HepG2 (cell line): ENCODE data around the gene ALDH4A1. TPM values are rescaled to one million over a fixed set of nuclear protein-coding genes. Genes with fewer than 3 reads are reported as not detected.

ENCODE experiments used
- ARNT2 ChIP-seq: sonication (generic); formaldehyde crosslinking; IDR thresholded peaks from 2 replicates; pipeline ENCODE4 v1.8.0; 2022; ENCODE audit warnings: mild to moderate bottlenecking, low read depth, missing genetic modification reagents, moderate library complexity
- ATF1 ChIP-seq: IDR thresholded peaks from 2 replicates; pipeline ENCODE4 v1.6.1; 2016; ENCODE audit warnings: mild to moderate bottlenecking, control low read depth
- ATF7-NPFF ChIP-seq: sonication (generic); formaldehyde crosslinking; IDR thresholded peaks from 2 replicates; pipeline ENCODE4 v1.8.1; 2023; ENCODE audit warnings: mild to moderate bottlenecking, low read depth, missing genetic modification reagents, moderate library complexity
- CBX5 ChIP-seq: sonication (generic); formaldehyde crosslinking; IDR thresholded peaks from 2 replicates; pipeline ENCODE4 v1.4.0; 2020; ENCODE audit warnings: missing genetic modification reagents, borderline replicate concordance
- MTA1 ChIP-seq: sonication (generic); formaldehyde crosslinking; IDR thresholded peaks from 2 replicates; pipeline ENCODE4 v1.4.0; 2020; ENCODE audit warnings: missing genetic modification reagents, mild to moderate bottlenecking, borderline replicate concordance
- PITX1 ChIP-seq: sonication (generic); formaldehyde crosslinking; IDR thresholded peaks from 2 replicates; pipeline ENCODE4 v1.5.1; 2020; ENCODE audit warnings: mild to moderate bottlenecking, missing genetic modification reagents
- RARA ChIP-seq: IDR thresholded peaks from 2 replicates; pipeline ENCODE4 v1.6.1; 2016; ENCODE audit warnings: missing genetic modification reagents, missing compliant biosample characterization
- RBFOX2 ChIP-seq: fragments of 200-400 bp; formaldehyde crosslinking; IDR thresholded peaks from 2 replicates; pipeline ENCODE4 v1.6.1; 2017; ENCODE audit warnings: low read depth, mild to moderate bottlenecking, low read length
- RXRA ChIP-seq: sonication (generic); formaldehyde crosslinking; IDR thresholded peaks from 2 replicates; pipeline ENCODE4 v1.5.1; 2020; ENCODE audit warnings: missing genetic modification reagents
- SIN3A ChIP-seq: IDR thresholded peaks from 2 replicates; pipeline ENCODE4 v1.6.1; 2011; ENCODE audit warnings: low read depth, mild to moderate bottlenecking, control low read depth, low read length, borderline replicate concordance
- SMYD3 ChIP-seq: sonication (generic); formaldehyde crosslinking; IDR thresholded peaks from 2 replicates; pipeline ENCODE4 v1.8.1; 2023; ENCODE audit warnings: mild to moderate bottlenecking, missing genetic modification reagents
- SOX5 ChIP-seq: IDR thresholded peaks from 2 replicates; pipeline ENCODE4 v1.6.1; 2016; ENCODE audit warnings: borderline replicate concordance
- SP140L ChIP-seq: sonication (generic); formaldehyde crosslinking; IDR thresholded peaks from 2 replicates; pipeline ENCODE4 v1.4.0; 2020; ENCODE audit warnings: missing genetic modification reagents, borderline replicate concordance
- TBP ChIP-seq: sonication (generic); formaldehyde crosslinking; IDR thresholded peaks from 2 replicates; pipeline ENCODE4 v1.5.0; 2020; ENCODE audit warnings: missing genetic modification reagents
- ZFX ChIP-seq: sonication (generic); formaldehyde crosslinking; IDR thresholded peaks from 2 replicates; pipeline ENCODE4 v1.4.0; 2020; ENCODE audit warnings: mild to moderate bottlenecking, low read depth, missing genetic modification reagents, moderate library complexity
- ZFY ChIP-seq: sonication (generic); formaldehyde crosslinking; IDR thresholded peaks from 2 replicates; pipeline ENCODE4 v1.4.0; 2020; ENCODE audit warnings: missing genetic modification reagents
- ZNF160 ChIP-seq: sonication (generic); formaldehyde crosslinking; IDR thresholded peaks from 2 replicates; pipeline ENCODE4 v1.8.0; 2022; ENCODE audit warnings: mild to moderate bottlenecking, inconsistent platforms, missing genetic modification reagents
- ZNF441 ChIP-seq: sonication (generic); formaldehyde crosslinking; IDR thresholded peaks from 2 replicates; pipeline ENCODE4 v1.7.0; 2021; ENCODE audit warnings: missing genetic modification reagents, borderline replicate concordance
- ZNF660 ChIP-seq: sonication (generic); formaldehyde crosslinking; IDR thresholded peaks from 2 replicates; pipeline ENCODE4 v1.5.1; 2020; ENCODE audit warnings: mild to moderate bottlenecking, low read depth, missing genetic modification reagents, borderline replicate concordance
- ZNF678 ChIP-seq: sonication (generic); formaldehyde crosslinking; IDR thresholded peaks from 2 replicates; pipeline ENCODE4 v1.4.0; 2020; ENCODE audit warnings: mild to moderate bottlenecking, missing genetic modification reagents
- ZSCAN20 ChIP-seq: sonication (generic); formaldehyde crosslinking; IDR thresholded peaks from 2 replicates; pipeline ENCODE4 v1.4.0; 2020; ENCODE audit warnings: missing genetic modification reagents, mild to moderate bottlenecking, borderline replicate concordance
- ZSCAN30 ChIP-seq: sonication (generic); formaldehyde crosslinking; IDR thresholded peaks from 2 replicates; pipeline ENCODE4 v1.5.0; 2020; ENCODE audit warnings: mild to moderate bottlenecking, missing genetic modification reagents
- ZSCAN9 ChIP-seq: IDR thresholded peaks from 2 replicates; pipeline ENCODE4 v1.6.1; 2016; ENCODE audit warnings: borderline replicate concordance
- polyA plus RNA-seq, 8 experiments: library from polyadenylated mRNA; depleted of rRNA in 3 of 8; stranded (reverse) in 7 of 8; unstranded in 1 of 8; fragments of >200 nt; fragmentation: Illumina TruSeq in 4 of 8; extraction: Trizol in 4 of 8; gene quantifications; 2 replicates each; pipeline versions ENCODE4 v1.2.1 to v1.2.3, GENCODE V29; 2011 to 2016; ENCODE audit warnings: low read depth in 4 of 8, missing spikeins in 1 of 8, mixed read lengths in 1 of 8; ENCODE audit not compliant: insufficient read depth in 1 of 8
- total RNA-seq, 5 experiments: library from RNA; depleted of rRNA; stranded (reverse); fragments of >200 nt; fragmentation: Illumina TruSeq; extraction: Trizol; gene quantifications; 2 replicates each; pipeline ENCODE4 v1.2.3, GENCODE V29; 2016; ENCODE audit warnings: low read depth in 1 of 5
- TF ChIP-seq, protein P1 (sequence below): sonication (generic); formaldehyde crosslinking; IDR thresholded peaks from 2 replicates; pipeline ENCODE4 v1.4.0; 2020; ENCODE audit warnings: missing genetic modification reagents
- TF ChIP-seq, protein P2 (sequence below): sonication (generic); formaldehyde crosslinking; IDR thresholded peaks from 2 replicates; pipeline ENCODE4 v1.4.0; 2020; ENCODE audit warnings: missing genetic modification reagents
- TF ChIP-seq, protein P3 (sequence below): sonication (generic); formaldehyde crosslinking; conservative IDR thresholded peaks from 2 replicates; pipeline ENCODE4 v1.8.1; 2023; ENCODE audit warnings: missing genetic modification reagents

Gene ALDH4A1
- total and polyA plus RNA-seq, 2 of the 13 experiments (the other 11 are each of a cell fraction or from before 2014, with no cell fraction given): 76.4 to 240 TPM

DNA sequence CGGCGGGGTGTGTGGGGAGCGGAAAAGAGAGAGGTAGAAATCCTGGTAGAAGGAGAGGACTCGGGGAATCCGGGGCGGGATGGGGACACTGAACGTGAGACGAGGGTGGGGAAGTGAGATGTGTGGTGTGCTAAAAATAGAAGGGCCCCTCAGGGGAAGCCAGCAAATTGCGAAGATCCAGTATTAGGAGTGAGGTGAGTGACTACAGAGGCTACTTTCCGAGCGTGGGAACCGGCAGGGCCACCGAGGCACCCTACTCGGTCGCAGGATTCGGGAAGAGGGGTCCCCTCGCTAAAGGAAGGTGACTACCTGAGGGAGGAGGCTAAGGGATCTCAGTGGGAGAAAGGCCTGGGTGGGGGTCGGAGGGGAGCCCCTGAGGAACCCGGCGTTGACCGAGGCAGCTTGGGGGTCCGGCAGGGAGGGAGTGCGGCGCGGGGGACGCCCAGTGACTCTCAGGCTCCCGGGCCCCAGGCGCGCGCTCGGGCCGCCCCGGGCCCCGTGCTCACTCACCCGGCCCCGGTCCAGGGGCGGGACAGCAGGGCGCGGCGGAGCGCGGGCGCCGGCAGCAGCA, 318 bp downstream of the ALDH4A1 start (continued):
- TF ChIP-seq, protein P1, sequence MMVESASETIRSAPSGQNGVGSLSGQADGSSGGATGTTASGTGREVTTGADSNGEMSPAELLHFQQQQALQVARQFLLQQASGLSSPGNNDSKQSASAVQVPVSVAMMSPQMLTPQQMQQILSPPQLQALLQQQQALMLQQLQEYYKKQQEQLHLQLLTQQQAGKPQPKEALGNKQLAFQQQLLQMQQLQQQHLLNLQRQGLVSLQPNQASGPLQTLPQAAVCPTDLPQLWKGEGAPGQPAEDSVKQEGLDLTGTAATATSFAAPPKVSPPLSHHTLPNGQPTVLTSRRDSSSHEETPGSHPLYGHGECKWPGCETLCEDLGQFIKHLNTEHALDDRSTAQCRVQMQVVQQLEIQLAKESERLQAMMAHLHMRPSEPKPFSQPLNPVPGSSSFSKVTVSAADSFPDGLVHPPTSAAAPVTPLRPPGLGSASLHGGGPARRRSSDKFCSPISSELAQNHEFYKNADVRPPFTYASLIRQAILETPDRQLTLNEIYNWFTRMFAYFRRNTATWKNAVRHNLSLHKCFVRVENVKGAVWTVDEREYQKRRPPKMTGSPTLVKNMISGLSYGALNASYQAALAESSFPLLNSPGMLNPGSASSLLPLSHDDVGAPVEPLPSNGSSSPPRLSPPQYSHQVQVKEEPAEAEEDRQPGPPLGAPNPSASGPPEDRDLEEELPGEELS: 0 out of 2 replicates have a peak, but pooled peaks have one; percentile 2
- TF ChIP-seq ZSCAN30 (0 out of 2 replicates have a peak, but pooled peaks have one; percentile 43), ZNF441 (CRISPR knock-in tag) (no peak), SIN3A (peak; percentile 39; the same call in 1 of the 2 replicates), MTA1 (CRISPR knock-in tag) (no peak), SOX5 (CRISPR knock-in tag) (no peak), SMYD3 (CRISPR knock-in tag) (no peak), ARNT2 (CRISPR knock-in tag) (0 out of 2 replicates have a peak, but pooled peaks have one; percentile 44), RXRA (CRISPR knock-in tag) (0 out of 2 replicates have a peak, but pooled peaks have one; percentile 7), ZSCAN20 (CRISPR knock-in tag) (no peak; the same call in 1 of the 2 replicates), ZFX (CRISPR knock-in tag) (peak; percentile 39), ZNF160 (CRISPR knock-in tag) (no peak), RARA (no peak), RBFOX2 (peak; percentile 98), ZFY (CRISPR knock-in tag) (peak; percentile 52; the same call in 1 of the 2 replicates), ZSCAN9 (CRISPR knock-in tag) (no peak), ATF1 (CRISPR knock-in tag) (no peak), ZNF660 (CRISPR knock-in tag) (no peak), ATF7-NPFF (CRISPR knock-in tag) (no peak), SP140L (CRISPR knock-in tag) (no peak), PITX1 (no peak), CBX5 (CRISPR knock-in tag) (no peak), TBP (no peak), ZNF678 (CRISPR knock-in tag) (no peak)
- TF ChIP-seq, protein P2, sequence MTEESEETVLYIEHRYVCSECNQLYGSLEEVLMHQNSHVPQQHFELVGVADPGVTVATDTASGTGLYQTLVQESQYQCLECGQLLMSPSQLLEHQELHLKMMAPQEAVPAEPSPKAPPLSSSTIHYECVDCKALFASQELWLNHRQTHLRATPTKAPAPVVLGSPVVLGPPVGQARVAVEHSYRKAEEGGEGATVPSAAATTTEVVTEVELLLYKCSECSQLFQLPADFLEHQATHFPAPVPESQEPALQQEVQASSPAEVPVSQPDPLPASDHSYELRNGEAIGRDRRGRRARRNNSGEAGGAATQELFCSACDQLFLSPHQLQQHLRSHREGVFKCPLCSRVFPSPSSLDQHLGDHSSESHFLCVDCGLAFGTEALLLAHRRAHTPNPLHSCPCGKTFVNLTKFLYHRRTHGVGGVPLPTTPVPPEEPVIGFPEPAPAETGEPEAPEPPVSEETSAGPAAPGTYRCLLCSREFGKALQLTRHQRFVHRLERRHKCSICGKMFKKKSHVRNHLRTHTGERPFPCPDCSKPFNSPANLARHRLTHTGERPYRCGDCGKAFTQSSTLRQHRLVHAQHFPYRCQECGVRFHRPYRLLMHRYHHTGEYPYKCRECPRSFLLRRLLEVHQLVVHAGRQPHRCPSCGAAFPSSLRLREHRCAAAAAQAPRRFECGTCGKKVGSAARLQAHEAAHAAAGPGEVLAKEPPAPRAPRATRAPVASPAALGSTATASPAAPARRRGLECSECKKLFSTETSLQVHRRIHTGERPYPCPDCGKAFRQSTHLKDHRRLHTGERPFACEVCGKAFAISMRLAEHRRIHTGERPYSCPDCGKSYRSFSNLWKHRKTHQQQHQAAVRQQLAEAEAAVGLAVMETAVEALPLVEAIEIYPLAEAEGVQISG (CRISPR knock-in tag): 0 out of 2 replicates have a peak, but pooled peaks have one; percentile 23
- TF ChIP-seq, protein P3, sequence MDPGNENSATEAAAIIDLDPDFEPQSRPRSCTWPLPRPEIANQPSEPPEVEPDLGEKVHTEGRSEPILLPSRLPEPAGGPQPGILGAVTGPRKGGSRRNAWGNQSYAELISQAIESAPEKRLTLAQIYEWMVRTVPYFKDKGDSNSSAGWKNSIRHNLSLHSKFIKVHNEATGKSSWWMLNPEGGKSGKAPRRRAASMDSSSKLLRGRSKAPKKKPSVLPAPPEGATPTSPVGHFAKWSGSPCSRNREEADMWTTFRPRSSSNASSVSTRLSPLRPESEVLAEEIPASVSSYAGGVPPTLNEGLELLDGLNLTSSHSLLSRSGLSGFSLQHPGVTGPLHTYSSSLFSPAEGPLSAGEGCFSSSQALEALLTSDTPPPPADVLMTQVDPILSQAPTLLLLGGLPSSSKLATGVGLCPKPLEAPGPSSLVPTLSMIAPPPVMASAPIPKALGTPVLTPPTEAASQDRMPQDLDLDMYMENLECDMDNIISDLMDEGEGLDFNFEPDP (CRISPR knock-in tag): no peak
